OCI-LY1 (cell line): Measurements from ENCODE around the gene INSR.
"Not testable (repeated sequence)": the region's sequence is repeated elsewhere in the genome, so short reads cannot be mapped to it uniquely, and the experiment has no call there.

Source experiments
- H2AFZ ChIP-seq: fragments of 200-600 bp; sonication (generic), shearing (Covaris generic); 2 replicates; pipeline ENCODE4 v1.6.0; 2014; ENCODE audit warnings: antibody characterized with exemption, mild to moderate bottlenecking, low read length
- H3F3A ChIP-seq: fragments of 200-600 bp; sonication (generic), shearing (Covaris generic); 2 replicates; pipeline ENCODE4 v1.6.0; 2014; ENCODE audit warnings: mild to moderate bottlenecking, antibody characterized with exemption, low read length, moderate library complexity; ENCODE audit not compliant: insufficient read depth
- H3K27ac ChIP-seq: fragments of 200-600 bp; sonication (generic); 2 replicates; pipeline ENCODE4 v1.5.1; 2014; ENCODE audit warnings: low read length, mixed run types, mild to moderate bottlenecking, low read depth; ENCODE audit not compliant: poor library complexity, severe bottlenecking
- H3K27me3 ChIP-seq: fragments of 200-600 bp; sonication (generic); 2 replicates; pipeline ENCODE4 v1.6.0; 2014; ENCODE audit warnings: antibody characterized with exemption, mild to moderate bottlenecking, low read length, moderate library complexity; ENCODE audit not compliant: insufficient read depth
- H3K36me3 ChIP-seq: fragments of 200-600 bp; sonication (generic); 2 replicates; pipeline ENCODE4 v1.6.1; 2014; ENCODE audit warnings: mild to moderate bottlenecking, antibody characterized with exemption, low read length, moderate library complexity, mixed read lengths; ENCODE audit not compliant: insufficient read depth
- H3K4me1 ChIP-seq: fragments of 200-600 bp; sonication (generic); 2 replicates; pipeline ENCODE4 v1.5.1; 2014; ENCODE audit warnings: mild to moderate bottlenecking, low read length, moderate library complexity; ENCODE audit not compliant: insufficient read depth, severe bottlenecking
- H3K4me2 ChIP-seq: fragments of 200-600 bp; sonication (generic), shearing (Covaris generic); 2 replicates; pipeline ENCODE4 v1.6.1; 2014; ENCODE audit warnings: low read length
- H3K4me3 ChIP-seq: fragments of 200-600 bp; sonication (generic); 2 replicates; pipeline ENCODE4 v1.5.1; 2014; ENCODE audit warnings: low read length, low read depth, mild to moderate bottlenecking, mixed read lengths; ENCODE audit not compliant: poor library complexity, severe bottlenecking
- H3K79me2 ChIP-seq: fragments of 200-600 bp; shearing (Covaris generic); 2 replicates; pipeline ENCODE4 v1.6.1; 2016; ENCODE audit warnings: mixed run types, low read length, mixed read lengths; ENCODE audit not compliant: insufficient read depth
- H3K9ac ChIP-seq: fragments of 200-600 bp; sonication (generic), shearing (Covaris generic); 2 replicates; pipeline ENCODE4 v1.6.1; 2014; ENCODE audit warnings: mild to moderate bottlenecking, low read length, mixed read lengths
- H3K9me2 ChIP-seq: fragments of 200-600 bp; sonication (generic), shearing (Covaris generic); 2 replicates; pipeline ENCODE4 v1.6.1; 2014; ENCODE audit warnings: low read depth, mild to moderate bottlenecking, low read length, mixed read lengths
- H3K9me3 ChIP-seq: fragments of 200-600 bp; shearing (Covaris generic); 2 replicates; pipeline ENCODE4 v1.6.1; 2014; ENCODE audit warnings: low read length, mixed read lengths
- H4K20me1 ChIP-seq: fragments of 200-600 bp; sonication (generic), shearing (Covaris generic); 2 replicates; pipeline ENCODE4 v1.6.0; 2016; ENCODE audit warnings: mild to moderate bottlenecking, low read length; ENCODE audit not compliant: insufficient read depth
- CTCF ChIP-seq: fragments of 200-600 bp; sonication (generic), shearing (Covaris generic); IDR thresholded peaks from 2 replicates; pipeline ENCODE4 v1.5.1; 2017; ENCODE audit warnings: mild to moderate bottlenecking, antibody characterized with exemption, low read length, moderate library complexity, mixed read lengths
- EZH2 ChIP-seq: fragments of 200-600 bp; sonication (generic), shearing (Covaris generic); IDR thresholded peaks from 2 replicates; pipeline ENCODE4 v1.8.0; 2017; ENCODE audit warnings: borderline replicate concordance, mixed run types, mild to moderate bottlenecking, antibody characterized with exemption, low read length, moderate library complexity, mixed read lengths

Gene INSR

GRCh38 chr19:7311911-7312310 lies 17.7 kb upstream of the INSR start:
- no peaks in the 10 kb centered on the region for H3K36me3 ChIP-seq
- H3K9me2 ChIP-seq, result no peaks in the 10 kb centered on the region
- no peak overlapping the region for H3K4me3 ChIP-seq
- peaks cover 3% of the 10 kb centered on the region; the same call in 1 of the 2 replicates for H3K9me3 ChIP-seq
- H3K4me1 ChIP-seq, result peaks cover 16% of the 10 kb centered on the region
- TF ChIP-seq CTCF (no peak), EZH2 (no peak)
- H3K27me3 ChIP-seq, result no peaks in the 10 kb centered on the region
- H3K4me2 ChIP-seq, result no peak overlapping the region
- no peaks in the 10 kb centered on the region for H3K79me2 ChIP-seq
- no peak overlapping the region for H3K27ac ChIP-seq
- H2AFZ ChIP-seq, result no peak overlapping the region
- no peaks in the 10 kb centered on the region for H4K20me1 ChIP-seq
- no peaks in the 10 kb centered on the region for H3F3A ChIP-seq
- H3K9ac ChIP-seq, result no peak overlapping the region

- not testable (repeated sequence) for H3K27me3 ChIP-seq, H3K36me3 ChIP-seq
These were observed 14.1 kb upstream of the INSR start for GRCh38 chr19:7308327-7308726.

GRCh38 chr19:7307590-7308218 lies 13.5 kb upstream of the INSR start:
- Histone ChIP-seq H3K36me3 (no peaks in the 10 kb centered on the region), H3K9ac (no peak overlapping the region), H3K4me1 (peaks cover 16% of the 10 kb centered on the region), H3K9me2 (no peaks in the 10 kb centered on the region), H3F3A (no peaks in the 10 kb centered on the region), H3K79me2 (no peaks in the 10 kb centered on the region), H3K27ac (no peak overlapping the region), H3K4me2 (no peak overlapping the region), H2AFZ (no peak overlapping the region), H3K9me3 (no peaks in the 10 kb centered on the region), H3K27me3 (no peaks in the 10 kb centered on the region), H3K4me3 (no peak overlapping the region), H4K20me1 (no peaks in the 10 kb centered on the region)
- no peak for TF ChIP-seq EZH2
- no peak for TF ChIP-seq CTCF

More at GRCh38 chr19:7308327-7308726, 14.1 kb upstream of the INSR start:
- H3K27ac ChIP-seq, H3K79me2 ChIP-seq, H3K4me3 ChIP-seq, H3K4me2 ChIP-seq, H3K9me3 ChIP-seq, H3K9me2 ChIP-seq, H2AFZ ChIP-seq, H4K20me1 ChIP-seq, H3K9ac ChIP-seq, H3F3A ChIP-seq: not testable (repeated sequence)
- H3K4me1 ChIP-seq, result peaks cover 16% of the 10 kb centered on the region

- H3K4me2 ChIP-seq, result no peak overlapping the region
- no peaks in the 10 kb centered on the region for H3K9me3 ChIP-seq
- no peaks in the 10 kb centered on the region for H3F3A ChIP-seq
- H4K20me1 ChIP-seq, result no peaks in the 10 kb centered on the region
- H3K27me3 ChIP-seq, result no peaks in the 10 kb centered on the region
- no peaks in the 10 kb centered on the region for H3K36me3 ChIP-seq
- TF ChIP-seq EZH2 (no peak), CTCF (no peak)
- H3K79me2 ChIP-seq, result no peaks in the 10 kb centered on the region
- no peak overlapping the region for H3K9ac ChIP-seq
- H2AFZ ChIP-seq, result no peak overlapping the region
- H3K27ac ChIP-seq, result no peak overlapping the region
- H3K4me1 ChIP-seq, result peaks cover 14% of the 10 kb centered on the region
- no peaks in the 10 kb centered on the region for H3K9me2 ChIP-seq
- no peak overlapping the region for H3K4me3 ChIP-seq
These were observed 10.0 kb upstream of the INSR start for GRCh38 chr19:7304200-7304599.
